Ovary (tissue), 9 donors: ENCODE measurements around the gene CDKN1B. TPM values are rescaled to one million over a fixed set of nuclear protein-coding genes. Genes with fewer than 3 reads are reported as not detected.

ENCODE experiments used
- DNase-seq, 5 donors: peaks; one replicate each; pipeline ENCODE4 v3.0.0-alpha.2; 2019 to 2020
- H3K27ac ChIP-seq, 2 donors: fragments of 200-600 bp; one replicate each; pipeline versions ENCODE4 v1.5.1 to v1.8.0; 2019 to 2022
- H3K27me3 ChIP-seq: fragments of 200-600 bp; one replicate; pipeline ENCODE4 v1.8.0; 2022
- H3K36me3 ChIP-seq: fragments of 200-600 bp; sonication (generic); one replicate; pipeline ENCODE4 v1.5.1; 2019
- H3K4me1 ChIP-seq: one replicate; pipeline ENCODE4 v1.8.1; 2013; ENCODE audit warnings: mild to moderate bottlenecking, moderate library complexity; ENCODE audit not compliant: insufficient read depth
- H3K4me3 ChIP-seq: fragments of 200-600 bp; sonication (generic); one replicate; pipeline ENCODE4 v1.5.1; 2017
- H3K9me3 ChIP-seq, 2 donors: fragments of 200-600 bp in 1 of 2; sonication (generic) in 1 of 2; one replicate each; pipeline versions ENCODE4 v1.5.1 to v1.8.1; 2013 to 2019; ENCODE audit warnings: mild to moderate bottlenecking in 1 of 2, moderate library complexity in 1 of 2
- EP300 ChIP-seq: sonication (generic); formaldehyde crosslinking; IDR thresholded peaks from one replicate; pipeline ENCODE4 v1.6.1; 2017; ENCODE audit warnings: antibody characterized with exemption
- POLR2A ChIP-seq: fragments of 450-650 bp; IDR thresholded peaks from one replicate; pipeline ENCODE4 v1.6.1; 2017; ENCODE audit warnings: antibody characterized with exemption, mild to moderate bottlenecking, moderate library complexity
- WGBS, 3 donors: extraction: QIAGEN DNeasy Blood & Tissue Kit in 1 of 3; methylation state at CpG; one replicate each; pipeline versions ENCODE4 v1.1.5 to v1.1.7; 2013 to 2017; 5-methylcytosine and 5-hydroxymethylcytosine counted together
- intact Hi-C, 4 donors: fragments of 100-400 bp; cut with DNase I; formaldehyde crosslinking; loops; one replicate each; pipeline versions ENCODE4 v1.11.0 to v1.15.1; 2022 to 2023
- polyA plus RNA-seq, 2 donors: library from polyadenylated mRNA; stranded (reverse); fragments of 200-250 nt in 1 of 2; fragments of 350-450 nt in 1 of 2; fragmentation: Illumina TruSeq in 1 of 2; extraction: RNeasy Lipid Tissue Mini Kit (QIAGEN cat#74804) in 1 of 2; gene quantifications; one replicate each; pipeline ENCODE4 v1.2.3, GENCODE V29; 2013 to 2014
- total RNA-seq, 7 donors: library from RNA; depleted of rRNA in 2 of 7; stranded (reverse); fragments of >200 nt in 2 of 7; fragmentation: NEBNext Ultra II Directional in 3 of 7; extraction: Animal tissue kit (Norgen Biotek cat#: 25700) in 3 of 7; gene quantifications; one replicate each; pipeline versions ENCODE4 v1.1.0 to v1.2.4, GENCODE V29; 2016 to 2023
- TF ChIP-seq, protein P1 (sequence below), 3 donors: fragments of 450-650 bp in 2 of 3; fragments of 200-600 bp in 1 of 3; IDR thresholded peaks; one replicate each; pipeline versions ENCODE4 v1.5.1 to v1.8.0; 2016 to 2022; ENCODE audit warnings: antibody characterized with exemption in 3 of 3, mild to moderate bottlenecking in 1 of 3
- donor health status: DM: no; HTN: no; CAD: no; lungs with moderate emphysema.
- donor health status: DM: no; HTN: no; CAD: no.
- donor health status: Bipolar disorder and iron deficiency.
- donor health status: DM: yes; HTN: yes; CAD: no.
- donor health status: DM: no; HTN: no; CAD: no.
- donor health status: DM: yes; HTN: yes; CAD: no.

CDKN1B gene
- total and polyA plus RNA-seq, 9 donors, result 54.3 to 90.2 (median 75.5) TPM

DNA sequence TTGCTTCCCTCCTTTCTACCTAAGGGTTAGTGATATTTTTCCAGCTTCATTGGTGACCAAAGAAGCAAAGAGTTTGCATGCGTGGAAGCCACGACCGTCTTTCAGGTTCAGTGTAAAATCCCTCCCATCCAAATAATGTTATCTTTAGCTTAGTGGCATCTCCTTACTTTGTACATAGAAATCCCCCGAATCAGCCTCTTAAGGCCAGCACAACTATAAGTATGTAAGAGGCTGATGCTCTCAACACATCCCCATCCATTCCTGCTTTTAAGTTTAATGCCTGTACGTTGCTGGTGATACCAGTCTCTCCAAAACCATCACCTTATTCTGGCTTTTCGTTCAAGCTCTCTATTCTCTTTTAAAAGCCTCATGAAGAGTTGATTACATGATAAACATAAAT, 14.6 kb downstream of the CDKN1B start:
- WGBS, 3 donors, result 79 to 84% (median 82%) methylated on average over 6 of the region's 6 CpGs
- TF ChIP-seq EP300 (no peak), POLR2A (no peak)
- H3K27me3 ChIP-seq, result no peaks in the 10 kb centered on the region

GRCh38 chr12:12733118-12733517, 15.9 kb downstream of the CDKN1B start:
- H3K4me1 ChIP-seq, result peaks cover 13% of the 10 kb centered on the region
- no peak overlapping the region for H3K27ac ChIP-seq
- no peak for DNase-seq
- no peaks in the 10 kb centered on the region for H3K36me3 ChIP-seq
- no peak overlapping the region for H3K4me3 ChIP-seq
- H3K9me3 ChIP-seq, result no peaks in the 10 kb centered on the region
- no peaks in the 10 kb centered on the region for H3K27me3 ChIP-seq
- TF ChIP-seq EP300 (no peak), POLR2A (no peak)
- TF ChIP-seq, protein P1, sequence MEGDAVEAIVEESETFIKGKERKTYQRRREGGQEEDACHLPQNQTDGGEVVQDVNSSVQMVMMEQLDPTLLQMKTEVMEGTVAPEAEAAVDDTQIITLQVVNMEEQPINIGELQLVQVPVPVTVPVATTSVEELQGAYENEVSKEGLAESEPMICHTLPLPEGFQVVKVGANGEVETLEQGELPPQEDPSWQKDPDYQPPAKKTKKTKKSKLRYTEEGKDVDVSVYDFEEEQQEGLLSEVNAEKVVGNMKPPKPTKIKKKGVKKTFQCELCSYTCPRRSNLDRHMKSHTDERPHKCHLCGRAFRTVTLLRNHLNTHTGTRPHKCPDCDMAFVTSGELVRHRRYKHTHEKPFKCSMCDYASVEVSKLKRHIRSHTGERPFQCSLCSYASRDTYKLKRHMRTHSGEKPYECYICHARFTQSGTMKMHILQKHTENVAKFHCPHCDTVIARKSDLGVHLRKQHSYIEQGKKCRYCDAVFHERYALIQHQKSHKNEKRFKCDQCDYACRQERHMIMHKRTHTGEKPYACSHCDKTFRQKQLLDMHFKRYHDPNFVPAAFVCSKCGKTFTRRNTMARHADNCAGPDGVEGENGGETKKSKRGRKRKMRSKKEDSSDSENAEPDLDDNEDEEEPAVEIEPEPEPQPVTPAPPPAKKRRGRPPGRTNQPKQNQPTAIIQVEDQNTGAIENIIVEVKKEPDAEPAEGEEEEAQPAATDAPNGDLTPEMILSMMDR (IDR thresholded peaks at IDR 0.05), result no peak
- intact Hi-C loops, result no loop called here
- 77 to 89% (median 79%) methylated on average over 2 of the region's 2 CpGs for WGBS, 3 donors

More for the DNA sequence above, 14.6 kb downstream of the CDKN1B start:
- Histone ChIP-seq H3K36me3 (no peaks in the 10 kb centered on the region), H3K4me3 (no peak overlapping the region), H3K4me1 (peaks cover 12% of the 10 kb centered on the region), H3K27ac (no peak overlapping the region), H3K9me3 (no peaks in the 10 kb centered on the region)
- no peak for DNase-seq
- intact Hi-C loops, result no loop called here

GRCh38 chr12:12734054-12734453, 16.9 kb downstream of the CDKN1B start:
- H3K9me3 ChIP-seq, result no peaks in the 10 kb centered on the region
- peak overlapping the region in 1 of 2 donors; percentile 53 for H3K27ac ChIP-seq
- no peak overlapping the region for H3K4me3 ChIP-seq
- 26 to 37% (median 28%) methylated on average over 2 of the region's 2 CpGs for WGBS, 3 donors
- no peaks in the 10 kb centered on the region for H3K36me3 ChIP-seq
- TF ChIP-seq POLR2A (no peak), EP300 (no peak)
- TF ChIP-seq, protein P1 (IDR thresholded peaks at IDR 0.05), result no peak
- no peak for DNase-seq
- H3K4me1 ChIP-seq, result peaks cover 13% of the 10 kb centered on the region
- no peaks in the 10 kb centered on the region for H3K27me3 ChIP-seq
- intact Hi-C loops, result no loop called here

GRCh38 chr12:12734561-12735071, 17.4 kb downstream of the CDKN1B start:
- Histone ChIP-seq H3K27me3 (no peaks in the 10 kb centered on the region), H3K4me1 (peaks cover 13% of the 10 kb centered on the region), H3K36me3 (no peaks in the 10 kb centered on the region), H3K9me3 (no peaks in the 10 kb centered on the region), H3K27ac (peak overlapping the region; percentile 22 to 53), H3K4me3 (no peak overlapping the region)
- intact Hi-C loops, result no loop called here
- TF ChIP-seq, protein P1 (IDR thresholded peaks at IDR 0.05), result no peak
- DNase-seq, result no peak
- 9% methylated on average over 8 of the region's 8 CpGs for WGBS, 3 donors

DNA sequence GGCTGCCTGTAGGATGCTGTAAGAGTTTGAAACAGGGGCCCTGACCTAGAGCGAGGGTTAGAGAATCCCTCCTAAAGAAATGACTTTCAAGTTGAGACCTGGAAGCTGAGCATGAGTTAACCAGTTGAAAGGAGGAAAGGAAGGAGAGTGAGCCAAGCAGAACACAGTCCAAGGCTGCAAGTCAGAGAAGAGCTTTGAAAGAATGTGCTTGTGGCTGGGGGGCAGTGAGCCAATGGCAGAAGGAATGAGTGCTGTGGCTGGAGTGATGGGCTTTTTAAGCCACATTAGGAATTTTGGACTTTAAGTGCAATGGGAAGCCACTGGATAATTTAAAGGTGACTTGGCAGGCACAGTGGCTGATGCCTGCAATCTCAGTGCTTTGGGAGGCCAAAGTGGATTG, 18.1 kb downstream of the CDKN1B start:
- no peak for DNase-seq
- TF ChIP-seq, protein P1 (IDR thresholded peaks at IDR 0.05), result no peak
- H3K27me3 ChIP-seq, result no peaks in the 10 kb centered on the region
- H3K27ac ChIP-seq, result peak overlapping the region in 1 of 2 donors; percentile 53
- intact Hi-C loops, result no loop called here
- H3K4me3 ChIP-seq, result no peak overlapping the region
- WGBS, 3 donors, result 94 to 96% (median 95%) methylated on average over 1 of the region's 1 CpG
- H3K36me3 ChIP-seq, result no peaks in the 10 kb centered on the region
- no peaks in the 10 kb centered on the region for H3K9me3 ChIP-seq
- H3K4me1 ChIP-seq, result peaks cover 13% of the 10 kb centered on the region
